ENCODE measurements around the gene TSPAN32.

TSPAN32 gene

GRCh38 chr11:2289350-2289749, 12.5 kb upstream of the TSPAN32 start:
- Histone ChIP-seq H4K8ac (ENCODE audit: low read depth, low read length) (peak overlapping the region; percentile 23), H3K4me1 (ENCODE audit: control insufficient read depth in 2 of 2, insufficient read depth in 1 of 2, low read depth in 1 of 2, low read length in 2 of 2) (peaks cover 0 to 10% of the 10 kb centered on the region in 2 donors), H2AFZ (ENCODE audit: low read length) (no peak overlapping the region), H3K18ac (ENCODE audit: low read length) (peak overlapping the region; percentile 57), H3K4me2 (ENCODE audit: insufficient read depth, low read length, poor library complexity, severe bottlenecking) (no peak overlapping the region), H2AK5ac (ENCODE audit: low read depth, low read length) (no peak overlapping the region), H3K14ac (ENCODE audit: low read length) (peak overlapping the region; percentile 82), H3K4ac (ENCODE audit: low read length) (no peak overlapping the region), H2BK120ac (ENCODE audit: low read depth, low read length) (no peak overlapping the region), H3K79me1 (ENCODE audit: low read depth, low read length) (peaks cover 2% of the 10 kb centered on the region), H3K27me3 (ENCODE audit: control insufficient read depth in 3 of 3, insufficient read depth in 3 of 3, low read depth in 1 of 3, low read length in 3 of 3) (peaks cover 0 to 14% (median 2%) of the 10 kb centered on the region in 3 experiments), H2BK15ac (ENCODE audit: low read length) (peak overlapping the region; percentile 58), H2BK12ac (ENCODE audit: low read length) (no peak overlapping the region), H3K27ac (replicated peaks; ENCODE audit: low read length) (no peak overlapping the region), H4K91ac (ENCODE audit: low read depth, low read length, poor library complexity) (no peak overlapping the region), H3K36me3 (replicated peaks in 1 of 2; ENCODE audit: control insufficient read depth in 2 of 2, insufficient read depth in 2 of 2, low read length in 2 of 2) (no peaks in the 10 kb centered on the region), H3K4me3 (ENCODE audit: low read length in 2 of 2) (no peak overlapping the region), H3K23ac (ENCODE audit: low read depth, low read length, poor library complexity) (no peak overlapping the region), H2BK5ac (ENCODE audit: low read length) (no peak overlapping the region), H3K9ac (ENCODE audit: low read depth, low read length, poor library complexity) (no peak overlapping the region), H3K9me3 (replicated peaks in 1 of 2; ENCODE audit: control insufficient read depth in 2 of 2, insufficient read depth in 1 of 2, low read depth in 1 of 2, low read length in 2 of 2) (no peaks in the 10 kb centered on the region)
- no CpG with 5 or more reads among the region's 6 CpGs for WGBS, 2 donors (ENCODE audit: extremely low coverage in 2 of 2, insufficient read length in 2 of 2, insufficient replicate concordance in 1 of 2)
- no peak for DNase-seq (ENCODE audit: low spot score)

GRCh38 chr11:2289859-2290258, 12.0 kb upstream of the TSPAN32 start:
- Histone ChIP-seq H3K4me3 (ENCODE audit: low read length in 2 of 2) (no peak overlapping the region), H3K27me3 (ENCODE audit: control insufficient read depth in 3 of 3, insufficient read depth in 3 of 3, low read depth in 1 of 3, low read length in 3 of 3) (peaks cover 0 to 16% (median 2%) of the 10 kb centered on the region in 3 experiments), H4K91ac (ENCODE audit: low read depth, low read length, poor library complexity) (no peak overlapping the region), H3K27ac (replicated peaks; ENCODE audit: low read length) (no peak overlapping the region), H3K4me1 (ENCODE audit: control insufficient read depth in 2 of 2, insufficient read depth in 1 of 2, low read depth in 1 of 2, low read length in 2 of 2) (peaks cover 0 to 10% of the 10 kb centered on the region in 2 donors), H3K9me3 (replicated peaks in 1 of 2; ENCODE audit: control insufficient read depth in 2 of 2, insufficient read depth in 1 of 2, low read depth in 1 of 2, low read length in 2 of 2) (no peaks in the 10 kb centered on the region), H2AK5ac (ENCODE audit: low read depth, low read length) (peak overlapping the region; percentile 8), H3K4ac (ENCODE audit: low read length) (no peak overlapping the region), H2BK120ac (ENCODE audit: low read depth, low read length) (no peak overlapping the region), H3K79me1 (ENCODE audit: low read depth, low read length) (peaks cover 2% of the 10 kb centered on the region), H3K18ac (ENCODE audit: low read length) (peak overlapping the region; percentile 61), H2AFZ (ENCODE audit: low read length) (no peak overlapping the region), H3K36me3 (replicated peaks in 1 of 2; ENCODE audit: control insufficient read depth in 2 of 2, insufficient read depth in 2 of 2, low read length in 2 of 2) (no peaks in the 10 kb centered on the region), H3K9ac (ENCODE audit: low read depth, low read length, poor library complexity) (no peak overlapping the region), H4K8ac (ENCODE audit: low read depth, low read length) (no peak overlapping the region), H3K14ac (ENCODE audit: low read length) (peak overlapping the region; percentile 82), H2BK12ac (ENCODE audit: low read length) (peak overlapping the region; percentile 90), H3K4me2 (ENCODE audit: insufficient read depth, low read length, poor library complexity, severe bottlenecking) (no peak overlapping the region), H2BK5ac (ENCODE audit: low read length) (no peak overlapping the region), H2BK15ac (ENCODE audit: low read length) (peak overlapping the region; percentile 85), H3K23ac (ENCODE audit: low read depth, low read length, poor library complexity) (no peak overlapping the region)
- WGBS, 2 donors (ENCODE audit: extremely low coverage in 2 of 2, insufficient read length in 2 of 2, insufficient replicate concordance in 1 of 2) = no CpG with 5 or more reads among the region's 10 CpGs
- no peak for DNase-seq (ENCODE audit: low spot score)

- H3K27me3 ChIP-seq (ENCODE audit: control insufficient read depth in 3 of 3, insufficient read depth in 3 of 3, low read depth in 1 of 3, low read length in 3 of 3) = peaks cover 0 to 19% (median 2%) of the 10 kb centered on the region in 3 experiments
Measured at GRCh38 chr11:2290351-2290841, 11.4 kb upstream of the TSPAN32 start.

GRCh38 chr11:2293531-2293971, 8.3 kb upstream of the TSPAN32 start:
- peaks cover 0 to 18% (median 0%) of the 10 kb centered on the region in 3 experiments for H3K27me3 ChIP-seq (ENCODE audit: control insufficient read depth in 3 of 3, insufficient read depth in 3 of 3, low read depth in 1 of 3, low read length in 3 of 3)
- no peak overlapping the region for H2BK12ac ChIP-seq (ENCODE audit: low read length)

More at GRCh38 chr11:2290351-2290841, 11.4 kb upstream of the TSPAN32 start:
- no peak overlapping the region for H3K9ac ChIP-seq (ENCODE audit: low read depth, low read length, poor library complexity)
- H2BK5ac ChIP-seq (ENCODE audit: low read length) = no peak overlapping the region
- no CpG with 5 or more reads among the region's 10 CpGs for WGBS, 2 donors (ENCODE audit: extremely low coverage in 2 of 2, insufficient read length in 2 of 2, insufficient replicate concordance in 1 of 2)
- H4K8ac ChIP-seq (ENCODE audit: low read depth, low read length) = peak overlapping the region; percentile 43
- H4K91ac ChIP-seq (ENCODE audit: low read depth, low read length, poor library complexity) = no peak overlapping the region
- no peak overlapping the region for H3K4ac ChIP-seq (ENCODE audit: low read length)
- H3K9me3 ChIP-seq (replicated peaks in 1 of 2; ENCODE audit: control insufficient read depth in 2 of 2, insufficient read depth in 1 of 2, low read depth in 1 of 2, low read length in 2 of 2) = no peaks in the 10 kb centered on the region
- no peak overlapping the region for H2AFZ ChIP-seq (ENCODE audit: low read length)
- no peak overlapping the region for H3K27ac ChIP-seq (replicated peaks; ENCODE audit: low read length)
- H2BK12ac ChIP-seq (ENCODE audit: low read length) = peak overlapping the region; percentile 90
- peaks cover 2% of the 10 kb centered on the region for H3K79me1 ChIP-seq (ENCODE audit: low read depth, low read length)
- H2AK5ac ChIP-seq (ENCODE audit: low read depth, low read length) = peak overlapping the region; percentile 8
- H3K36me3 ChIP-seq (replicated peaks in 1 of 2; ENCODE audit: control insufficient read depth in 2 of 2, insufficient read depth in 2 of 2, low read length in 2 of 2) = no peaks in the 10 kb centered on the region
- no peak overlapping the region for H3K4me2 ChIP-seq (ENCODE audit: insufficient read depth, low read length, poor library complexity, severe bottlenecking)
- DNase-seq (ENCODE audit: low spot score) = no peak
- no peak overlapping the region for H2BK120ac ChIP-seq (ENCODE audit: low read depth, low read length)
- H3K14ac ChIP-seq (ENCODE audit: low read length) = peak overlapping the region; percentile 31
- peak overlapping the region; percentile 85 for H2BK15ac ChIP-seq (ENCODE audit: low read length)
- H3K23ac ChIP-seq (ENCODE audit: low read depth, low read length, poor library complexity) = peak overlapping the region; percentile 44
- H3K18ac ChIP-seq (ENCODE audit: low read length) = peak overlapping the region; percentile 61
- H3K4me1 ChIP-seq (ENCODE audit: control insufficient read depth in 2 of 2, insufficient read depth in 1 of 2, low read depth in 1 of 2, low read length in 2 of 2) = peaks cover 0 to 10% of the 10 kb centered on the region in 2 donors
- no peak overlapping the region for H3K4me3 ChIP-seq (ENCODE audit: low read length in 2 of 2)

More at GRCh38 chr11:2293531-2293971, 8.3 kb upstream of the TSPAN32 start:
- Histone ChIP-seq H3K27ac (replicated peaks; ENCODE audit: low read length) (no peak overlapping the region), H4K91ac (ENCODE audit: low read depth, low read length, poor library complexity) (no peak overlapping the region), H3K4me2 (ENCODE audit: insufficient read depth, low read length, poor library complexity, severe bottlenecking) (no peak overlapping the region), H4K8ac (ENCODE audit: low read depth, low read length) (no peak overlapping the region), H2BK5ac (ENCODE audit: low read length) (no peak overlapping the region), H3K79me1 (ENCODE audit: low read depth, low read length) (peaks cover 2% of the 10 kb centered on the region), H3K9ac (ENCODE audit: low read depth, low read length, poor library complexity) (no peak overlapping the region), H2BK120ac (ENCODE audit: low read depth, low read length) (no peak overlapping the region), H3K4me3 (ENCODE audit: low read length in 2 of 2) (no peak overlapping the region), H3K18ac (ENCODE audit: low read length) (no peak overlapping the region), H3K36me3 (replicated peaks in 1 of 2; ENCODE audit: control insufficient read depth in 2 of 2, insufficient read depth in 2 of 2, low read length in 2 of 2) (no peaks in the 10 kb centered on the region), H3K9me3 (replicated peaks in 1 of 2; ENCODE audit: control insufficient read depth in 2 of 2, insufficient read depth in 1 of 2, low read depth in 1 of 2, low read length in 2 of 2) (no peaks in the 10 kb centered on the region), H2AK5ac (ENCODE audit: low read depth, low read length) (no peak overlapping the region), H3K23ac (ENCODE audit: low read depth, low read length, poor library complexity) (no peak overlapping the region), H3K4me1 (ENCODE audit: control insufficient read depth in 2 of 2, insufficient read depth in 1 of 2, low read depth in 1 of 2, low read length in 2 of 2) (peaks cover 0 to 10% of the 10 kb centered on the region in 2 donors), H3K14ac (ENCODE audit: low read length) (no peak overlapping the region), H2AFZ (ENCODE audit: low read length) (no peak overlapping the region), H3K4ac (ENCODE audit: low read length) (no peak overlapping the region), H2BK15ac (ENCODE audit: low read length) (no peak overlapping the region)
- no CpG with 5 or more reads among the region's 20 CpGs for WGBS, 2 donors (ENCODE audit: extremely low coverage in 2 of 2, insufficient read length in 2 of 2, insufficient replicate concordance in 1 of 2)
- DNase-seq (ENCODE audit: low spot score) = no peak
